Measurements from ENCODE around the gene RNF17.

DNA sequence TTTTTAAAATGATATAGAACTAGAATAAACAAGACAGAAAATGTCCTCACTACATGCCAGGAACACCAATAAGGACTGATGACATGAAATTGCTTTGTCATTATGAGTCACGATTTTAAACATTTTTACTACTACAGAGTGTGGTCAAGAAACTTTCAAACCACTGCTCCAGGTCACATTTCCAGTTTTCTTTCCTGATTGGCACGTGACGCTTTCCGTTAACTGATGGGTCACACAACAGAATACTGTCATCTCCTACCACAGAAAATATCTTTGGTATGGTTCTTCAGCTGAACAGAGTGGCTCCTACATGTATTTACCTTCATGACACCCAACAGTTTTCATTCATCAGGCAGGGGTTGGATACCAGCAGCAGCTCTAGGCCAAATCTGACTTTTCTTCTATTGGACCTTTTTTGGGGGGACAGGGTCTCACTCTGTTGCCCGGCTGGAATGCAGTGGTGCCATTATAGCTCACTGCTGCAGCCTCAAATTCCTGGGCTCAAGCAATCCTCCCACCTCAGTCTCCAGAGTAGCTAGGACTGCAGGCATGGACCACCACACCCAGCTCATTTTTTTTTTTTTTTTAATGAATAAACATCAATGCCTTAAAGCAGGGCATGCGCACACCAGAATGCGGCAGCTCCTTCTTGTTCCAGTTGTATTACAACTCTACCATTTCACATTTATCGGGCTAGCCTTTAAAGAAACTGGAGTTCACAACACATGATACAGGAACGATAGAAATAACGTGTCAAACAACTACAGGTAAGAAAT lies 147.4 kb downstream of the RNF17 start:
- TF ChIP-seq MEF2A (IDR thresholded peaks at IDR 0.05; ENCODE audit: borderline replicate concordance, low read depth) (no peak), EZH2phosphoT487 (IDR thresholded peaks at IDR 0.05; ENCODE audit: borderline replicate concordance, low read depth) (no peak), FOSL2 (IDR thresholded peaks at IDR 0.05; ENCODE audit: borderline replicate concordance, low read depth) (no peak), RFX5 (IDR thresholded peaks at IDR 0.05; ENCODE audit: low read length) (no peak), TAF1 (IDR thresholded peaks at IDR 0.05; ENCODE audit: borderline replicate concordance, low read depth, low read length) (no peak), POLR2AphosphoS5 (IDR thresholded peaks at IDR 0.05; ENCODE audit: low read depth, low read length) (no peak), GABPA (IDR thresholded peaks at IDR 0.05; ENCODE audit: low read depth) (no peak), RCOR1 (IDR thresholded peaks at IDR 0.05; ENCODE audit: low read length) (no peak), YY1 (IDR thresholded peaks at IDR 0.05; ENCODE audit: low read depth) (no peak)
- TF ChIP-seq, protein P1, sequence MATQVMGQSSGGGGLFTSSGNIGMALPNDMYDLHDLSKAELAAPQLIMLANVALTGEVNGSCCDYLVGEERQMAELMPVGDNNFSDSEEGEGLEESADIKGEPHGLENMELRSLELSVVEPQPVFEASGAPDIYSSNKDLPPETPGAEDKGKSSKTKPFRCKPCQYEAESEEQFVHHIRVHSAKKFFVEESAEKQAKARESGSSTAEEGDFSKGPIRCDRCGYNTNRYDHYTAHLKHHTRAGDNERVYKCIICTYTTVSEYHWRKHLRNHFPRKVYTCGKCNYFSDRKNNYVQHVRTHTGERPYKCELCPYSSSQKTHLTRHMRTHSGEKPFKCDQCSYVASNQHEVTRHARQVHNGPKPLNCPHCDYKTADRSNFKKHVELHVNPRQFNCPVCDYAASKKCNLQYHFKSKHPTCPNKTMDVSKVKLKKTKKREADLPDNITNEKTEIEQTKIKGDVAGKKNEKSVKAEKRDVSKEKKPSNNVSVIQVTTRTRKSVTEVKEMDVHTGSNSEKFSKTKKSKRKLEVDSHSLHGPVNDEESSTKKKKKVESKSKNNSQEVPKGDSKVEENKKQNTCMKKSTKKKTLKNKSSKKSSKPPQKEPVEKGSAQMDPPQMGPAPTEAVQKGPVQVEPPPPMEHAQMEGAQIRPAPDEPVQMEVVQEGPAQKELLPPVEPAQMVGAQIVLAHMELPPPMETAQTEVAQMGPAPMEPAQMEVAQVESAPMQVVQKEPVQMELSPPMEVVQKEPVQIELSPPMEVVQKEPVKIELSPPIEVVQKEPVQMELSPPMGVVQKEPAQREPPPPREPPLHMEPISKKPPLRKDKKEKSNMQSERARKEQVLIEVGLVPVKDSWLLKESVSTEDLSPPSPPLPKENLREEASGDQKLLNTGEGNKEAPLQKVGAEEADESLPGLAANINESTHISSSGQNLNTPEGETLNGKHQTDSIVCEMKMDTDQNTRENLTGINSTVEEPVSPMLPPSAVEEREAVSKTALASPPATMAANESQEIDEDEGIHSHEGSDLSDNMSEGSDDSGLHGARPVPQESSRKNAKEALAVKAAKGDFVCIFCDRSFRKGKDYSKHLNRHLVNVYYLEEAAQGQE (IDR thresholded peaks at IDR 0.05; ENCODE audit: low read depth, low read length) = no peak
- TF ChIP-seq, protein P2, sequence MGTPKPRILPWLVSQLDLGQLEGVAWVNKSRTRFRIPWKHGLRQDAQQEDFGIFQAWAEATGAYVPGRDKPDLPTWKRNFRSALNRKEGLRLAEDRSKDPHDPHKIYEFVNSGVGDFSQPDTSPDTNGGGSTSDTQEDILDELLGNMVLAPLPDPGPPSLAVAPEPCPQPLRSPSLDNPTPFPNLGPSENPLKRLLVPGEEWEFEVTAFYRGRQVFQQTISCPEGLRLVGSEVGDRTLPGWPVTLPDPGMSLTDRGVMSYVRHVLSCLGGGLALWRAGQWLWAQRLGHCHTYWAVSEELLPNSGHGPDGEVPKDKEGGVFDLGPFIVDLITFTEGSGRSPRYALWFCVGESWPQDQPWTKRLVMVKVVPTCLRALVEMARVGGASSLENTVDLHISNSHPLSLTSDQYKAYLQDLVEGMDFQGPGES (IDR thresholded peaks at IDR 0.05; ENCODE audit: low read depth, low read length) = no peak
- TF ChIP-seq, protein P3, sequence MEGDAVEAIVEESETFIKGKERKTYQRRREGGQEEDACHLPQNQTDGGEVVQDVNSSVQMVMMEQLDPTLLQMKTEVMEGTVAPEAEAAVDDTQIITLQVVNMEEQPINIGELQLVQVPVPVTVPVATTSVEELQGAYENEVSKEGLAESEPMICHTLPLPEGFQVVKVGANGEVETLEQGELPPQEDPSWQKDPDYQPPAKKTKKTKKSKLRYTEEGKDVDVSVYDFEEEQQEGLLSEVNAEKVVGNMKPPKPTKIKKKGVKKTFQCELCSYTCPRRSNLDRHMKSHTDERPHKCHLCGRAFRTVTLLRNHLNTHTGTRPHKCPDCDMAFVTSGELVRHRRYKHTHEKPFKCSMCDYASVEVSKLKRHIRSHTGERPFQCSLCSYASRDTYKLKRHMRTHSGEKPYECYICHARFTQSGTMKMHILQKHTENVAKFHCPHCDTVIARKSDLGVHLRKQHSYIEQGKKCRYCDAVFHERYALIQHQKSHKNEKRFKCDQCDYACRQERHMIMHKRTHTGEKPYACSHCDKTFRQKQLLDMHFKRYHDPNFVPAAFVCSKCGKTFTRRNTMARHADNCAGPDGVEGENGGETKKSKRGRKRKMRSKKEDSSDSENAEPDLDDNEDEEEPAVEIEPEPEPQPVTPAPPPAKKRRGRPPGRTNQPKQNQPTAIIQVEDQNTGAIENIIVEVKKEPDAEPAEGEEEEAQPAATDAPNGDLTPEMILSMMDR (IDR thresholded peaks at IDR 0.05) = no peak
- TF ChIP-seq, protein P4, sequence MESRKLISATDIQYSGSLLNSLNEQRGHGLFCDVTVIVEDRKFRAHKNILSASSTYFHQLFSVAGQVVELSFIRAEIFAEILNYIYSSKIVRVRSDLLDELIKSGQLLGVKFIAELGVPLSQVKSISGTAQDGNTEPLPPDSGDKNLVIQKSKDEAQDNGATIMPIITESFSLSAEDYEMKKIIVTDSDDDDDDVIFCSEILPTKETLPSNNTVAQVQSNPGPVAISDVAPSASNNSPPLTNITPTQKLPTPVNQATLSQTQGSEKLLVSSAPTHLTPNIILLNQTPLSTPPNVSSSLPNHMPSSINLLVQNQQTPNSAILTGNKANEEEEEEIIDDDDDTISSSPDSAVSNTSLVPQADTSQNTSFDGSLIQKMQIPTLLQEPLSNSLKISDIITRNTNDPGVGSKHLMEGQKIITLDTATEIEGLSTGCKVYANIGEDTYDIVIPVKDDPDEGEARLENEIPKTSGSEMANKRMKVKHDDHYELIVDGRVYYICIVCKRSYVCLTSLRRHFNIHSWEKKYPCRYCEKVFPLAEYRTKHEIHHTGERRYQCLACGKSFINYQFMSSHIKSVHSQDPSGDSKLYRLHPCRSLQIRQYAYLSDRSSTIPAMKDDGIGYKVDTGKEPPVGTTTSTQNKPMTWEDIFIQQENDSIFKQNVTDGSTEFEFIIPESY (IDR thresholded peaks at IDR 0.05; ENCODE audit: borderline replicate concordance, low read depth) = no peak

Data from SK-N-SH (cell line).